Activated CD4-positive, CD25-positive, alpha-beta regulatory T cell treated with anti-CD3 and anti-CD28 coated beads, Interleukin-2, amount 50 U/mL, for 16 hours (primary cell): ENCODE results near the gene IZUMO4.
A peak's percentile ranks its signal among the peaks of the same experiment; 100 is the strongest.

Experiments used
- DNase-seq: peaks from one replicate; pipeline ENCODE4 v3.0.0-alpha.2; 2020; ENCODE audit warnings: low read depth, low spot score

Gene IZUMO4

DNA sequence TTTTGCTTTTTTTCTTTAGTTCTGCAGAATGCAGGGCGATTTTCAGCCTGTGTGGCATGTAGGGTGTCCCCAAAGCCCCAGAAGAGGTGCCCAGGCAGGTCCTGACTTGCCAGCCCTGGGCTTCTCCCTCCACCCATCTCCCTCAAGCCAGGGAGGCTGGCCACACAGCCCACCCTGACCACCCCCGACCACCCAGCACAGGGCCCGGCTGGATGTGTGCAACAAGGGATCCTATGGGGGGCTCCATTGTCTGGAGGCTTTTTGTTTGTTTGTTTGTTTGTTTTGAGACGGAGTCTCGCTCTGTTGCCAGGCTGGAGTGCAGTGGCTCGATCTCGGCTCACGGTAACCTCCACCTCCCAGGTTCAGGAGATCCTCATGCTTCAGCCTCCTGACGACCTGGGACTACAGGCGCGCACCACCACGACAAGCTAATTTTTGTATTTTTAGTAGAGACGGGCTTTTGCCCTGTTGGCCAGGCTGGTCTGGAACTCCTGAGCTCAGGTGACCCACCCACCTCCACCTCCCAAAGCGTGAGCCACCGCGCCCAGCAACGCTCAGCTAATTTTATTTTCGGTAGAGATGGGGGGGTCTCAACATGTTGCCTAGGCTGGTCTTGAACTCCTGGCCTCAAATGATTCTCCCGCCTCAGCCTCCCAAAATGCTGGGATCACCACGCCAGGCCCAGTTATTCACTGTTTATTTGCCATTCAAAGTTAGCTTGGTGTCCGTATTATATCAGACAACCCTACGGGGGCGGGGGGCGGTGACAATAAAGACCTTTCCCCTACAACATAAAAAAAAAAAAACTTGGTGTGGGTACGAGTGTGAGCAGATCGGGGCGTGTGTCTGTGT is 37.9 kb upstream of the IZUMO4 start:
- DNase-seq, result no peak

DNA sequence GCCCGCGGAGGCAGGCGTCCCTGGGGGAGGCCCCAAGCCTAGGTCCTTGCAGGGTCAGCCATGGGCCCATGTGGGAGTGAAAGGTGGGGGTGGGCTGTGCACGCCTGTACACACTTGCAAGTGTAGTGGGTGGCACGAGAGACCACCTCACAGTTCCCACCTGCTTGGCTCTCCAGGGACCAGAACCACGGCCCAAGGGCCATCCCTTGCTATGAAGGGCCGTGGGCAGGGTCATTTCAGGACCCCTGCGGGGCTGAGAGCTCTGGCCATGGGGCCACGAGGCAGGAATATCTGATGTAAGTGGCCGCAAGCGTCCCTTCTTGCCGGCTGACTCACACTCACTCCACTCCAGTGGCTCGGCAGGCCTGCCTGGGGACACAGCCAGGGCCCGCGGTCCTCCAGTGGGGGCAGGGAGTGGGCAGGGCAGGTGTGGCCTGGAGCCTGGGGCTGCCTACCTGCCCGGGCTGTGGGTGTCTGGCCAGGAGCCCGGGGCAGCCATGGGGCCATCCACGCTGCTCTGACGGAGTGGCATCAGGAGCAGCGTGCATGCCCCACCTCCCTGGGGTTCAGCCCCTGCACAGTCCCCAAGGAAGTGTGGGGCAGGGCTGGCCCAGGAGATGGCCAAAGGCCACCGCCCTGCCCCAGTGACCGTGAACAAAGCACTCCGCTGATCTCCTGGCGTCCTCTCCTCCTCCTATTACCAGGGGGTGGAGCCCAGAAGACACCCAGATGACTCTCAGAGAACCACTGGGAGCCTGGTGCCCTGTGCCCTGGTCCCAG is 37.1 kb upstream of the IZUMO4 start:
- no peak for DNase-seq

DNA sequence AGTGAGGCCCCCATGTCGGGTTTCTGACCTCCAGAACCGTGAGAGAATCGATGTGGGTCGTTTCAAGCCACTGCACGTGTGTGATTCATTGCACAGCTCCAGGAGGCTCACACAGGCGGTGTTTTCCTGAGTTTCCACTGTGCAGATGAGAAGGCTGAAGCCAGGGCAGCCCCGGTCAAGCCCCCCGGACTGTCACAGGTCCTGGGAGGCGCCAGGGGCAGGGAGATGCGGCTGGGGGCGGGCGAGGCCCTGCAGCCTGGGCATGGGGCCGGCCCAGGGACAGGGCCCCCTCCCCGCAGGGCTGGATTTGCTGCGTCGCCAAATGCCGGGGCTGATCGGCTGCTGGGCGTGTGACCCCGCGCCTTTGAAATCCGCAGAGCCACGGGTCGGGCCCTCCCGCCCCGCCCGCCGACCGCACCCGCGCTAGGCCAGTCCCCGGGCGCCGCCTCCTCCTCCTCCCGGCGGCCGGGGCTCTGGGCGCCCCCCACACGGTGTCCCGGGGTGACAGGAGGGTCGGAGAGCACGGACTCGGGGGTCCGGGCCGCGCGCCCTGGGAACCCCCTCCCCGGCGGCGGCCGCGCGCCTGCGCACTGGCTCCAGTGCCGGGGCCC is 35.7 kb upstream of the IZUMO4 start:
- no peak for DNase-seq

- peak; percentile 97 for DNase-seq
Measured at GRCh38 chr19:2061495-2062388, 35.0 kb upstream of the IZUMO4 start.

- no peak for DNase-seq
Measured at GRCh38 chr19:2062389-2062729, 34.4 kb upstream of the IZUMO4 start.

DNA sequence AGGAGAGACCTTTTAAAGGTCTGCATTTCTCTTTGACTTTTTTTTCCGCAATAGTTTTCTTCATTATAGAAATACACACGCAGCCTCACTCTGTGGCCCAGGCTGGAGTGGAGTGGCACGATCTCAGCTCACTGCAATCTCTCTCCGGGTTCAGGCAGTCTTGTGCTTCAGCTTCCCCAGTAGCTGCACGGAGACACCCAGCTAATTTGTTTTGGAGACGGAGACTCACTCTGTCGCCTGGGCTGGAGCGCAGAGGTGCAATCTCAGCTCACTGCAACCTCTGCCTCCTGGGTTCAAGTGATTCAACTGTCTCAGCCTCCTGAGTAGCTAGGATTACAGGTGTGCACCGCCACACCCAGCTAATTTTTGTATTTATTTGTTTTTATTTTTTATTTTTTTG is 33.9 kb upstream of the IZUMO4 start:
- DNase-seq, result no peak

GRCh38 chr19:2063824-2064223 is 32.9 kb upstream of the IZUMO4 start:
- DNase-seq, result no peak

DNA sequence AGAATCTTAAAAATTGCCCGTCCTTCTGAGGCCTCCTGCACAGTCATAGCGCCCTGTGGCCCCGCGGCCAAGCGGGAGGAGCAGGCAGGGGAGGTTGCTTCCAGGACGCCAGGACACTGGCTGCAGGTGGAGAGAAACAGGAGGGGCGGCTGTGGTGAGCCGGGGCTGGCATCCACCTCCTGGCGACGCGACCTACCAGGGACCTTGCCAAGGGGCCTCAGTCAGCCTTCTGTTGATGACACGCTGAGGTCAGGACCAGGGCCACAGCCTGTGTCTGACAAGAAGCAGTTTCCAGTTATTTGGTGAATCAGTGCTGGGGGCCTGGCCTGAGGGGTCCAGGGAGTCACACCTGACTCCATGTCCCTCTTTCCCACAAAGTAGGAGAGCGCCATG is 32.3 kb upstream of the IZUMO4 start:
- no peak for DNase-seq

DNA sequence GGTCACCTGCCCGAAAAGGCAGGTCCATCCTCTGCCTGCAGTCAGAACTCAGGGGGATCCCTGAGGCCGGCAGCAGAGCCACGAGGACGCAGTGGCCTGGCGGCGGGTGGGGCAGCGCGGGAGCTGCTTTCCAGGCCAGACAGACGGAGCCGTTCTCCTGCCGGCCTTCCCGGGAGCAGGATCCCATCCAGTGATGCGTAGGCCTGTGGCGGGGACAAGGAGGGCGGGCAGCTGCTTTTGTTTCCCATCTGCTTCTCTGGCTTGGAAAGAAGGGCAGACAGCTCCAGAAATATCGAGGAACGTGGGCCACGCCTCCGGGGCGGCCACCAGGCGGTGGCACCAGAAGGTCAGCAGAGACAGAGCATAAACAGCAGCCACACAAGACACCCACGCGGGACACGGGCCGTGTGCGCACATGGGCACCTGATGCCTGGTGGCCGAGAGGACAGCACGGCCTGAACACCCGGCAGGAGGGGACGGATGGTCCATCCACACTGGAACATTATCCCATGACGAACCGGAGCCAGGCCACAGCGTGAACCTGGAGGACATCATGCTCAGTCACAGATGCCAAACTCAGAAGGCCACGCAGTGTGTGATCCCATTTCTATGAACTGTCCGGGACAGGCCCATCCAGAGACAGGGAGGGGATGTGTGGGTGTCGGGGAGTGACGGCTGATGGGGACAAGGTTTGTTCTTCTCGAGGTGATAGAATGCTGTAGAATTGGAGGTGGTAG is 31.8 kb upstream of the IZUMO4 start:
- no peak for DNase-seq

DNA sequence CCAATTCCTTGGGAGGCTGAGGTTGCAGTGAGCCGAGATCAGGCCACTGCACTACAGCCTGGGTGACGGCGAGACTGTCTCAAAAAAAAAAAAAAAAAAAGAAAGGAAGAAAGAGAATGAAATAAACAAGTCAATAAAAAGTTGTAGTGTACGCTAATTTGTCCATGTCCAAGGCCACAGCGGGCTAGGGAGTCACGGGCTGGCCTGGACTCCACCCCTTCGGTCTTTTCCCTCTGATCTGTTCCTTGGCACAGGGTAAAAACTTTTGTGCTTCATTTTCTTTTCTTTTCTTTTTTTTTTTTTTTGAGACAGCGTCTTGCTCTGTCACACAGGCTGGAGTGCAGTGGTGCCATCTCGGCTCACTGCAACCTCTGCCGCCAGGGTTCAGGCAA is 26.3 kb upstream of the IZUMO4 start:
- no peak for DNase-seq

GRCh38 chr19:2070986-2071673 is 25.6 kb upstream of the IZUMO4 start:
- DNase-seq, result no peak

- no peak for DNase-seq
Measured at GRCh38 chr19:2072757-2073551, 23.8 kb upstream of the IZUMO4 start.

- DNase-seq, result no peak
Measured at GRCh38 chr19:2076526-2076944, 20.2 kb upstream of the IZUMO4 start.

GRCh38 chr19:2077398-2077797 is 19.3 kb upstream of the IZUMO4 start:
- no peak for DNase-seq

DNA sequence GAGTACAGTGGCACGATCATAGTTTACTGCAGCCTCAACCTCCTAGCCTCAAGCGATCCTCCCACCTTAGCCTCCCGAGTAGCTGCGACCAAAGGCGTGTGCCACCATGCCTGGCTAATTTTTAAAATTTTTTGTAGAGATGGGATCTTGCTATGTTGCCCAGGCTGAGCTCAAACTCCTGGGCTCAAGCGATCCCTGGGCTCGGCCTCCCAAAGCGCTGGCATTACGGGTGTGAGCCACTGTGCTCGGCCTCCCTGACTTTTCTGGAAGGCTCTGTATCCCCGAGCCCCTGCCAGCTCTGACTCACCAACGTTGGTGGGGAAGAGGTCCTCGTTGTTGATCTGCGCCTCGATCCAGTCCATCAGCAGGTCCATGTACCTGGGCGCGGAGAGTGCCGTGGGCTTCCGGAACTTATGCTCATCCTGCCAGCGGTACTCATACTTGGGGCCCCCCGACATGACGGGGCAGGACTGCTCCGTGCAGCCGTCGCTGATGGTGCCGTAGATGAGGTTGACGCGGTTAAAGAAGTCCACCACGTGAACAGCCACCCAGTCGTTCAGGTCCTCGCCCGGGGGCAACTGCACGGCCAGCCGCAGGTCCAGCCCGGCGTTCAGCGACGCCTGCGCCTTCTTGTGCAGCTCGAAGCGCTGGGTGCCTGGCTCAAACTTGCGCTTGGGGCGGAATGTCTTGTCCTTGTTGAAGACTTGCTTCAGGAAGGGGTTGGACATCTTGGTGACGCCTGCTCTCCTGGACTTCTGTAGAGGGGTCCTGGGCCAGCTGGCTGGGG is 18.7 kb upstream of the IZUMO4 start:
- no peak for DNase-seq

- no peak for DNase-seq
Measured at GRCh38 chr19:2079076-2079864, 17.4 kb upstream of the IZUMO4 start.

DNA sequence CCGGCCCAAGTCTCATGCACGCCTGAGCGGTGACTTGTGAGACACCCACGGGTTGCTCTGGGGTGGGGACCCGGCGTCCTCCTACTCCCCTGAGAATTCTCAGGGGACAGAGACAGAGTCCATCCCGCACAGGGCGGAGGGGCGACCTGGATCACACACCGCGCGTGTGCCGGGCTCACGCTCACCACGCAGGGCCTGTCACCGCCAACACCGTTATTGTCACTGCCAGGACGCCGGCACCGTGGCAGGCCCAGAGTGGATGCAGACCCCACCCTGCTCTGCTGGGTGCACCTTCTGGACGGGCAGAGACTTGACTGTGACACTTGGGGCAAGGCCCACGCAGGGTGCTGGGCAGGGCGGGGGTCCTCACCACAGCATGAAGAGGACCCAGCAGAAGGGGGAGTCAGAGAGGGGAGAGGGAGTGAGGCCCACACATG is 16.8 kb upstream of the IZUMO4 start:
- DNase-seq, result no peak
